HepG2 (cell line): ENCODE data around the gene SERTAD4. TPM values are rescaled to one million over a fixed set of nuclear protein-coding genes. Genes with fewer than 3 reads are reported as not detected.

Source experiments
- ATAC-seq: fragments of 200-7000 bp; cut with Tn5 transposase; 3 replicates; pipeline ENCODE4 v1.9.1; 2020; ENCODE audit warnings: mild to moderate bottlenecking, moderate library complexity
- BruUV-seq: library from RNA; stranded (reverse); fragments of 400-500 nt; replicated peaks from 2 replicates; lab custom pipeline; 2021; lab: Mats Ljungman, UMichigan
- CTCF ChIA-PET: fragments of 300-600 bp; formaldehyde crosslinking; extraction: SDS; loops from one replicate; lab custom pipeline; 2021; ENCODE audit warnings: low total read pairs, inconsistent platforms, low intra/inter-chr PET ratio; lab: Yijun Ruan, JAX
- POLR2A ChIA-PET: fragments of 350-600 bp; sonication (Branson Sonifier 250); formaldehyde crosslinking; loops from one replicate; lab custom pipeline; 2020; ENCODE audit warnings: antibody characterized with exemption, inconsistent platforms; lab: Yijun Ruan, JAX
- DNase-seq: peaks from one replicate; pipeline ENCODE4 v3.0.0-alpha.2; 2015; ENCODE audit warnings: low spot score
- FAIRE-seq: peaks from 3 replicates; lab custom pipeline; 2011; peaks lifted over from hg19 to GRCh38; lab: Jason Lieb, UNC
- H2AFZ ChIP-seq: one replicate; pipeline ENCODE4 v1.6.1; 2011; ENCODE audit warnings: low read length, inconsistent platforms
- H3K27ac ChIP-seq: fragments of 300-600 bp; 3 replicates; pipeline ENCODE4 v1.8.0; 2011; ENCODE audit warnings: mixed run types, mild to moderate bottlenecking, mixed read lengths, low read length, inconsistent platforms; ENCODE audit not compliant: insufficient read depth; ENCODE audit errors: extremely low read length
- H3K27me3 ChIP-seq, 2 experiments: fragments of 200-600 bp in 1 of 2; 2 replicates in 1 of 2; 3 replicates in 1 of 2; pipeline versions ENCODE4 v1.6.0 to v1.8.0; 2011; ENCODE audit warnings: low read length in 2 of 2, mild to moderate bottlenecking in 2 of 2, moderate library complexity in 2 of 2, inconsistent platforms in 1 of 2; ENCODE audit not compliant: insufficient read depth in 2 of 2, control insufficient read depth in 1 of 2
- H3K36me3 ChIP-seq, 2 experiments: fragments of 200-600 bp in 1 of 2; replicated peaks in 1 of 2; 2 replicates in 1 of 2; 3 replicates in 1 of 2; pipeline versions ENCODE4 v1.5.1 to v1.8.0; 2011; ENCODE audit warnings: low read length in 2 of 2, inconsistent platforms in 1 of 2; ENCODE audit not compliant: insufficient read depth in 2 of 2, control insufficient read depth in 1 of 2
- H3K4me1 ChIP-seq: 2 replicates; pipeline ENCODE4 v1.5.1; 2012; ENCODE audit warnings: low read length, inconsistent platforms; ENCODE audit not compliant: insufficient read depth
- H3K4me2 ChIP-seq: 2 replicates; pipeline ENCODE4 v1.6.0; 2011; ENCODE audit warnings: low read depth, low read length, inconsistent platforms
- H3K4me3 ChIP-seq, 3 experiments: fragments of 200-600 bp in 1 of 3; sonication (generic), shearing (Covaris generic) in 1 of 3; replicated peaks in 1 of 3; 2 replicates each; pipeline ENCODE4 v1.5.1; 2011 to 2016; ENCODE audit warnings: low read length in 3 of 3, inconsistent platforms in 2 of 3, low read depth in 2 of 3, mild to moderate bottlenecking in 2 of 3, control low read depth in 1 of 3, mixed read lengths in 1 of 3; ENCODE audit not compliant: insufficient read depth in 1 of 3
- H3K79me2 ChIP-seq: one replicate; pipeline ENCODE4 v1.6.1; 2011; ENCODE audit warnings: low read length, inconsistent platforms; ENCODE audit not compliant: insufficient read depth
- H3K9ac ChIP-seq: 2 replicates; pipeline ENCODE4 v1.6.0; 2011; ENCODE audit warnings: mild to moderate bottlenecking, low read depth, low read length, inconsistent platforms; ENCODE audit not compliant: insufficient read depth
- H3K9me3 ChIP-seq: 2 replicates; pipeline ENCODE4 v1.5.1; 2012; ENCODE audit warnings: mild to moderate bottlenecking, low read length
- H4K20me1 ChIP-seq: 2 replicates; pipeline ENCODE4 v1.6.0; 2011; ENCODE audit warnings: inconsistent platforms, mild to moderate bottlenecking, low read length, moderate library complexity; ENCODE audit not compliant: insufficient read depth
- KMT2B ChIP-seq: IDR thresholded peaks from 2 replicates; pipeline ENCODE4 v1.6.1; 2016; ENCODE audit warnings: missing genetic modification reagents, missing compliant biosample characterization
- NKX3-1 ChIP-seq: sonication (generic); formaldehyde crosslinking; IDR thresholded peaks from 2 replicates; pipeline ENCODE4 v1.5.0; 2020; ENCODE audit warnings: missing genetic modification reagents
- SRF ChIP-seq: IDR thresholded peaks from 2 replicates; pipeline ENCODE4 v1.6.1; 2011; ENCODE audit warnings: mild to moderate bottlenecking, low read depth, low read length, moderate library complexity
- STAT5B ChIP-seq: sonication (generic); formaldehyde crosslinking; IDR thresholded peaks from 2 replicates; pipeline ENCODE4 v1.4.0; 2020; ENCODE audit warnings: missing genetic modification reagents
- ZNF570 ChIP-seq: sonication (generic); formaldehyde crosslinking; IDR thresholded peaks from 2 replicates; pipeline ENCODE4 v1.4.0; 2020; ENCODE audit warnings: mild to moderate bottlenecking, missing genetic modification reagents, borderline replicate concordance
- ZSCAN9 ChIP-seq: IDR thresholded peaks from 2 replicates; pipeline ENCODE4 v1.6.1; 2016; ENCODE audit warnings: borderline replicate concordance
- WGBS: methylation state at CpG from one replicate; pipeline ENCODE4 v1.1.6; 2017; ENCODE audit warnings: low lambda C conversion rate; 5-methylcytosine and 5-hydroxymethylcytosine counted together
- in situ Hi-C: cut with HindIII; loops from 2 replicates; pipeline ENCODE4 v1.10.0; 2017; ENCODE audit warnings: low pct_unique_long_range_greater_than_20kb; ENCODE audit not compliant: extremely low pct_ligation_motif_present
- intact Hi-C: fragments of 100-400 bp; cut with micrococcal nuclease; formaldehyde crosslinking; loops from one replicate; pipeline ENCODE4 v1.10.0; 2022; ENCODE audit not compliant: unreplicated experiment
- polyA plus RNA-seq, 8 experiments: library from polyadenylated mRNA; depleted of rRNA in 3 of 8; stranded (reverse) in 7 of 8; unstranded in 1 of 8; fragments of >200 nt; fragmentation: Illumina TruSeq in 4 of 8; extraction: Trizol in 4 of 8; gene quantifications; 2 replicates each; pipeline versions ENCODE4 v1.2.1 to v1.2.3, GENCODE V29; 2011 to 2016; ENCODE audit warnings: low read depth in 4 of 8, missing spikeins in 1 of 8, mixed read lengths in 1 of 8; ENCODE audit not compliant: insufficient read depth in 1 of 8
- total RNA-seq, 5 experiments: library from RNA; depleted of rRNA; stranded (reverse); fragments of >200 nt; fragmentation: Illumina TruSeq; extraction: Trizol; gene quantifications; 2 replicates each; pipeline ENCODE4 v1.2.3, GENCODE V29; 2016; ENCODE audit warnings: low read depth in 1 of 5
- TF ChIP-seq, protein P1 (sequence below): sonication (generic); formaldehyde crosslinking; IDR thresholded peaks from 2 replicates; pipeline ENCODE4 v1.4.0; 2020; ENCODE audit warnings: missing genetic modification reagents
- TF ChIP-seq, protein P2 (sequence below): sonication (generic); formaldehyde crosslinking; IDR thresholded peaks from 2 replicates; pipeline ENCODE4 v1.5.0; 2020; ENCODE audit warnings: mild to moderate bottlenecking, low read depth, missing genetic modification reagents, borderline replicate concordance

SERTAD4 gene
- total and polyA plus RNA-seq, 2 of the 13 experiments (the other 11 are each of a cell fraction or from before 2014, with no cell fraction given) = not detected

DNA sequence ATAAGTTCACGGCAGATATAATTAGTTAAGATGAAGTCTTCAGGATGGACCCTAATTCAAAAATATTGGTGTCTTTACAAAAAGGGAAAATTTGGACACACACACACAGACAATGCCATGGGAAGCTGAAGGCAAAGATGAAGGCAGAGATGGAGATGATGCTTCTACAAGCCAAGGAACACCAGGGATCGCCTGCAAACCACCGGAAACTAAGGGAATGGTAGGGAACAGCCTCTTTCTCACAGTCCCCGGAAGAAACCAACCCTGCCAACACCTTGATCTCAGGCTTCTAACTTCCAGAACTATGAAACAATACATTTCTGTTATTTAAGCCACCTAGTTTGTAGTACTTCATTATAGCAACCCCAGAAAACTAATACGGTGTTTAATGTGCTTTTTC lies 15.1 kb upstream of the SERTAD4 start:
- TF ChIP-seq, protein P1, sequence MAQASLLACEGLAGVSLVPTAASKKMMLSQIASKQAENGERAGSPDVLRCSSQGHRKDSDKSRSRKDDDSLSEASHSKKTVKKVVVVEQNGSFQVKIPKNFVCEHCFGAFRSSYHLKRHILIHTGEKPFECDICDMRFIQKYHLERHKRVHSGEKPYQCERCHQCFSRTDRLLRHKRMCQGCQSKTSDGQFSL (CRISPR knock-in tag) = no peak
- TF ChIP-seq ZSCAN9 (CRISPR knock-in tag) (no peak), KMT2B (CRISPR knock-in tag) (no peak), SRF (no peak)
- TF ChIP-seq, all 625 proteins: peak for 0
- Histone ChIP-seq H3K9ac (no peak overlapping the region), H3K79me2 (no peaks in the 10 kb centered on the region), H3K4me1 (no peaks in the 10 kb centered on the region), H3K36me3 (no peaks in the 10 kb centered on the region), H3K4me3 (no peak overlapping the region), H2AFZ (no peak overlapping the region), H3K27ac (no peak overlapping the region), H4K20me1 (no peaks in the 10 kb centered on the region), H3K4me2 (no peak overlapping the region), H3K27me3 (no peaks in the 10 kb centered on the region), H3K9me3 (no peaks in the 10 kb centered on the region)
- BruUV-seq = no TSS peak
- ChIA-PET CTCF (no interaction called here), POLR2A (no interaction called here)
- 22% methylated on average over 5 of the region's 5 CpGs for WGBS
- in situ Hi-C loops = no loop called here
- ATAC-seq = no peak
- intact Hi-C loops = no loop called here
- no peak for DNase-seq
- FAIRE-seq = no peak

DNA sequence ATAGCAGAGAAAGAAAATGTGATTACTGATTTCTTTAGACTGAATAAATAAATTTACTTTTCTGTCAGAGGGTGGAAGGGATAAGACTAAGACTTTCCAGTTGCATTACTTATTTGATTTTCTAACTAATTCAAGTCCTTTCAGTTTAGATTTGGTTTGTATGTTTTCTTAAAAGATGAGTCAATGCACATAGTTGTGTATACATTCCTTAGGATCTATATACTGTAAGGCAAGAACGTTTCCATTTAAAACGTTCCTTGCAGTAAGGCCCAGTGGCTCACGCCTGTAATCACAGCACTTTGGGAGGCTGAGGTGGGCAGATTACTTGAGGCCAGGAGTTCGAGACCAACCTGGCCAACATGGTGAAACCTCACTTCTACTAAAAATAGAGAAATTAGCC lies 14.5 kb upstream of the SERTAD4 start:
- in situ Hi-C loops = no loop called here
- 0% methylated on average over 4 of the region's 4 CpGs for WGBS
- Histone ChIP-seq H3K36me3 (no peaks in the 10 kb centered on the region), H4K20me1 (no peaks in the 10 kb centered on the region), H3K27ac (no peak overlapping the region), H2AFZ (no peak overlapping the region), H3K4me3 (no peak overlapping the region), H3K4me2 (no peak overlapping the region), H3K79me2 (no peaks in the 10 kb centered on the region), H3K27me3 (no peaks in the 10 kb centered on the region), H3K9ac (no peak overlapping the region), H3K4me1 (no peaks in the 10 kb centered on the region), H3K9me3 (no peaks in the 10 kb centered on the region)
- TF ChIP-seq ZNF570 (CRISPR knock-in tag) (no peak), STAT5B (CRISPR knock-in tag) (no peak), NKX3-1 (CRISPR knock-in tag) (no peak)
- TF ChIP-seq, protein P2, sequence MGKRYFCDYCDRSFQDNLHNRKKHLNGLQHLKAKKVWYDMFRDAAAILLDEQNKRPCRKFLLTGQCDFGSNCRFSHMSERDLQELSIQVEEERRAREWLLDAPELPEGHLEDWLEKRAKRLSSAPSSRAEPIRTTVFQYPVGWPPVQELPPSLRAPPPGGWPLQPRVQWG (CRISPR knock-in tag) = no peak
- intact Hi-C loops = no loop called here
- no TSS peak for BruUV-seq
- no peak for ATAC-seq
- DNase-seq = no peak
- ChIA-PET CTCF (no interaction called here), POLR2A (no interaction called here)
- FAIRE-seq = no peak
